ENCODE results near the gene CASP7. TPM values are rescaled to one million over a fixed set of nuclear protein-coding genes. Genes with fewer than 3 reads are reported as not detected.

CASP7 gene
- total and polyA plus RNA-seq, 2 donors (not counting 1 experiment from before 2014, with no cell fraction given): 5.7 to 23.9 TPM

- no peaks in the 10 kb centered on the region for H3K9me3 Mint-ChIP-seq (ENCODE audit: insufficient read depth)
- Histone ChIP-seq H4K20me1 (ENCODE audit: control insufficient read depth, insufficient read depth, low read length, poor library complexity, severe bottlenecking) (no peaks in the 10 kb centered on the region), H3K9me3 (ENCODE audit: control extremely low read depth in 1 of 3, control insufficient read depth in 2 of 3, insufficient read depth in 1 of 3, low read length in 2 of 3) (no peaks in the 10 kb centered on the region), H3K79me2 (ENCODE audit: control insufficient read depth, insufficient read depth, low read length) (no peaks in the 10 kb centered on the region), H3K36me3 (replicated peaks in 1 of 2; ENCODE audit: control extremely low read depth in 1 of 2, control insufficient read depth in 1 of 2, extremely low read depth in 1 of 2, insufficient read depth in 2 of 2, low read length in 1 of 2) (no peaks in the 10 kb centered on the region), H3K9ac (ENCODE audit: low read length) (no peak within 1 kb of the TSS), H3K4me1 (ENCODE audit: control insufficient read depth in 2 of 2, insufficient read depth in 2 of 2, low read length in 2 of 2) (no peaks in the 10 kb centered on the region), H3K4me2 (replicated peaks; ENCODE audit: low read depth, low read length, poor library complexity, severe bottlenecking) (no peak within 1 kb of the TSS), H2AFZ (ENCODE audit: insufficient read depth, low read depth, low read length, poor library complexity, severe bottlenecking) (no peak within 1 kb of the TSS), H3K27ac (ENCODE audit: low read length in 2 of 2) (no peak within 1 kb of the TSS), H3K27me3 (replicated peaks in 1 of 4; ENCODE audit: control extremely low read depth in 1 of 4, control insufficient read depth in 3 of 4, insufficient read depth in 4 of 4, low read length in 3 of 4) (no peaks in the 10 kb centered on the region), H3K4me3 (ENCODE audit: control extremely low read depth in 1 of 5, extremely low read depth in 1 of 5, insufficient read depth in 1 of 5, low read depth in 2 of 5, low read length in 4 of 5) (no peak within 1 kb of the TSS)
- ChIA-PET CTCF (no interaction called here), POLR2A (no interaction called here)
- ATAC-seq (ENCODE audit: low read depth) (no peak), DNase-seq (no peak)
- H3K27ac Mint-ChIP-seq: no peak within 1 kb of the TSS
- no peak for TF ChIP-seq EZH2 (IDR thresholded peaks at IDR 0.05; ENCODE audit: borderline replicate concordance, insufficient read depth, low read depth, low read length, poor library complexity, severe bottlenecking)
- TF ChIP-seq CTCF (IDR thresholded peaks at IDR 0.05): no peak
- intact Hi-C loops (cut with micrococcal nuclease): no loop called here
- no peaks in the 10 kb centered on the region for H3K4me1 Mint-ChIP-seq
- no CpG with 5 or more reads among the region's 5 CpGs for WGBS (ENCODE audit: insufficient coverage)
- H3K4me3 Mint-ChIP-seq: no peak within 1 kb of the TSS
- H3K27me3 Mint-ChIP-seq: peaks cover 12% of the 10 kb centered on the region
These were observed 15.8 kb upstream of the CASP7 start, which contains the start of gene NRAP for GRCh38 chr10:113663908-113664307. Gene NRAP, minus strand, starts transcription at chr10:113664041. Its CDS starts 159 bp downstream, at chr10:113663882.

GRCh38 chr10:113665352-113665751 is 14.4 kb upstream of the CASP7 start:
- DNase-seq (no peak), ATAC-seq (ENCODE audit: low read depth) (no peak)
- Histone ChIP-seq H3K4me1 (ENCODE audit: control insufficient read depth in 2 of 2, insufficient read depth in 2 of 2, low read length in 2 of 2) (no peaks in the 10 kb centered on the region), H3K79me2 (ENCODE audit: control insufficient read depth, insufficient read depth, low read length) (no peaks in the 10 kb centered on the region), H3K9me3 (ENCODE audit: control extremely low read depth in 1 of 3, control insufficient read depth in 2 of 3, insufficient read depth in 1 of 3, low read length in 2 of 3) (peaks cover 0 to 2% (median 1%) of the 10 kb centered on the region in 3 donors), H3K9ac (ENCODE audit: low read length) (no peak overlapping the region), H3K27ac (ENCODE audit: low read length in 2 of 2) (no peak overlapping the region), H3K4me3 (ENCODE audit: control extremely low read depth in 1 of 5, extremely low read depth in 1 of 5, insufficient read depth in 1 of 5, low read depth in 2 of 5, low read length in 4 of 5) (no peak overlapping the region), H4K20me1 (ENCODE audit: control insufficient read depth, insufficient read depth, low read length, poor library complexity, severe bottlenecking) (no peaks in the 10 kb centered on the region), H2AFZ (ENCODE audit: insufficient read depth, low read depth, low read length, poor library complexity, severe bottlenecking) (no peak overlapping the region), H3K36me3 (replicated peaks in 1 of 2; ENCODE audit: control extremely low read depth in 1 of 2, control insufficient read depth in 1 of 2, extremely low read depth in 1 of 2, insufficient read depth in 2 of 2, low read length in 1 of 2) (no peaks in the 10 kb centered on the region), H3K4me2 (replicated peaks; ENCODE audit: low read depth, low read length, poor library complexity, severe bottlenecking) (no peak overlapping the region), H3K27me3 (replicated peaks in 1 of 4; ENCODE audit: control extremely low read depth in 1 of 4, control insufficient read depth in 3 of 4, insufficient read depth in 4 of 4, low read length in 3 of 4) (peaks cover 0 to 2% (median 1%) of the 10 kb centered on the region in 4 experiments)
- Mint-ChIP-seq H3K27me3 (peaks cover 16% of the 10 kb centered on the region), H3K4me1 (no peaks in the 10 kb centered on the region), H3K9me3 (ENCODE audit: insufficient read depth) (peaks cover 2% of the 10 kb centered on the region), H3K27ac (no peak overlapping the region), H3K4me3 (no peak overlapping the region)
- intact Hi-C loops (cut with micrococcal nuclease): no loop called here
- TF ChIP-seq EZH2 (IDR thresholded peaks at IDR 0.05; ENCODE audit: borderline replicate concordance, insufficient read depth, low read depth, low read length, poor library complexity, severe bottlenecking): no peak
- no peak for TF ChIP-seq CTCF (IDR thresholded peaks at IDR 0.05)
- CTCF ChIA-PET: no interaction called here
- POLR2A ChIA-PET: no interaction called here
- 83% methylated on average over 4 of the region's 4 CpGs for WGBS (ENCODE audit: insufficient coverage)

Measured in B cell (primary cell).